GM06990 (cell line): ENCODE data around the gene TMEM132E.

Source experiments
- DNase-seq: peaks from one replicate; pipeline ENCODE4 v3.0.0-alpha.2; 2011; ENCODE audit not compliant: insufficient read length; ENCODE audit errors: extremely low read depth
- H3K27me3 ChIP-seq: replicated peaks from 2 replicates; pipeline ENCODE4 v1.6.0; 2011; ENCODE audit warnings: low read length; ENCODE audit not compliant: control insufficient read depth, insufficient read depth
- H3K36me3 ChIP-seq: 2 replicates; pipeline ENCODE4 v1.5.1; 2011; ENCODE audit warnings: low read length; ENCODE audit not compliant: control insufficient read depth, insufficient read depth
- H3K4me3 ChIP-seq: replicated peaks from 2 replicates; pipeline ENCODE4 v1.5.1; 2011; ENCODE audit warnings: low read depth, mild to moderate bottlenecking, control low read depth, low read length
- CTCF ChIP-seq: IDR thresholded peaks from 2 replicates; pipeline ENCODE4 v1.5.1; 2011; ENCODE audit warnings: low read length, control low read depth, mild to moderate bottlenecking, inconsistent platforms; ENCODE audit not compliant: insufficient read depth, poor library complexity, severe bottlenecking

TMEM132E gene

DNA sequence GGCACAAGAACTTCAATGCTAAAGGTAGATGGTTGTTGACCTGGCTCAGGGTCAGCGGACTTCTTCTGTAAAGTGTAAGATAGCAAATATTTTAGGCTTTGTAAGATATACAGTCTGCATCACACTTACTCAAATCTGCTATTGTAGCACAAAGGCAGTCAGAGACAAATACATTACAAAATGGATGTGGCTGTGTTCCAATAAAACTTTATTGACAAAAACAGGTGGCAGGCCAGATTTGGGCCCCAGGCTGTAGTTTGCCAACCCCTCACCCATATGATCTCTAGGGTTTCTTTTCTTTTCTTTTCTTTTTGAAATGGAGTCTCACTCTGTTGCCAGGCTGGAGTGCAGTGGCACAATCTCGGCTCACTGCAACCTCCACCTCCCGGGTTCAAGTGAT lies 39.5 kb upstream of the TMEM132E start:
- H3K27me3 ChIP-seq = peaks cover 4% of the 10 kb centered on the region

GRCh38 chr17:34542700-34543336 lies 36.6 kb upstream of the TMEM132E start:
- Histone ChIP-seq H3K27me3 (peaks cover 5% of the 10 kb centered on the region), H3K36me3 (no peaks in the 10 kb centered on the region), H3K4me3 (no peak overlapping the region)
- DNase-seq = no peak
- TF ChIP-seq CTCF = peak; percentile 86

More for the DNA sequence above, 39.5 kb upstream of the TMEM132E start:
- no peak for DNase-seq
- no peak overlapping the region for H3K4me3 ChIP-seq
- no peak for TF ChIP-seq CTCF
- H3K36me3 ChIP-seq = no peaks in the 10 kb centered on the region

DNA sequence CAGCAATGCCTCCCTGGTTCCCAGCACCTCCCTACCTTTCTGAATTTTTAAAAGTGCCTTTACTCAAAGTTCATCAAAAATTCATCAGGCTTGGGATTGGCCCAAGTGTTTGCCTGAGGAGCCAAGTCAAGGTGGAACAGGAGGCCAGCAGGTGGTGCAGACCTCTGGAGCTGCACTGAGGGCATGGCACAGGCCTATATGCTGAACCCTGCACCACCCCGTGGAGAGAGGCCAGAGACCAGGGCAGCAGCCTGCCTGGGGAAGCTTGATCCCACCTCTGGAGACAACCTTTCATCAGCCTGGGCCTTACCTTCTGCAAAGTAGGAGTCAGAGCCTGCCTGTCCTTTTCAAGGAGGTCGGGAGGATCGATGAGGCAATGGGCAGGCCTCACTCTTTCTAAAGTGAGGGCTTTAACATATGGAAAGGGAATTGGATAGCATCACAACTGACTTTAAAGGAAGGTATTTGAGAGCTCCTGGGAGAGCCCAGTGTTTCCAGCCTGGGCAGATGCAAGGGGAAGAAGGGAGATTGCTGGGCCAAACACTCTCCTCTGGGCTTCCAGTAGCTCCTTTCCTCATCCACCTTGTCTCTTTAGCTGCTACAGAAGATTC lies 31.8 kb upstream of the TMEM132E start:
- no peak for DNase-seq
- peaks cover 3% of the 10 kb centered on the region for H3K27me3 ChIP-seq

DNA sequence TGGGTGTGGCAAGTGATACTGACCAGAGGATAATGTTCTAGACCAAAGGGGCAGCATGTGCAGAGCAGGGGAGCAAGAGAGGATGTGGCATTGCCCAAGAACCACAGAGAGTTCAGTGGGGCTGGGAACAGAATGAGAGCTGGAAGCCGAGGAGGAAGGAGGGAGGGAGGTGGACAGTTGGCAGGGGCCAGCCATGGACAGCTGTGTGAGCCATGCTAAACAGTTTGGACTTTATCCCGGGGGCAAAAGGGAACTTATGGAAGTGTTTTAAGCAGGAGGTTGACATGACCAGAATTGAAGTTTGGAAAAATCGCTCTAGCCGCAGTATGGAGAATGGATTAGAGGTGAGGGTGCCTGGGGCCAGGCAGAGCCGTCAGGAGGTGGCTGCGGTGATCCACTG lies 29.4 kb upstream of the TMEM132E start:
- peaks cover 1% of the 10 kb centered on the region for H3K27me3 ChIP-seq
- no peaks in the 10 kb centered on the region for H3K36me3 ChIP-seq
- no peak overlapping the region for H3K4me3 ChIP-seq
- no peak for DNase-seq
- TF ChIP-seq CTCF = no peak

More for the DNA sequence above, 31.8 kb upstream of the TMEM132E start:
- H3K4me3 ChIP-seq = no peak overlapping the region
- no peaks in the 10 kb centered on the region for H3K36me3 ChIP-seq
- TF ChIP-seq CTCF = no peak

DNA sequence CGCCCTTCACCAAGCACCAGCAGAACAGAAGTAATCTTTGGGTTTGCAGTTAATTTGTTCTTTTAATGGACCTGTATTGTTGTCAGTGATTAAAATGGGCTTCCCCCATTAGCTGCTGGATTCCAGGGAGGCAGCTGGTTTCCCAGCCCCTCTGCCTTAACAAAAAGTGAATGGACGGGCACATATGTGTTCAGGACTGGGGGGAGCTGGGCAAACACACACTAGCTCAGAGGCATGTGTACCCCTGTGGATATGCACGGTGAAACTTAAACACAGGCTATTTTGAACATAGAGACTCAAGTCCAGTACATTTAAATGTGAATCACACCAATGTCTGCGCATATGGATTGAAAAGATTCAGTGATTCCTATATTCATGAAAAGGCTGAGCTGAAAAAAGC lies 25.5 kb upstream of the TMEM132E start:
- TF ChIP-seq CTCF = no peak
- Histone ChIP-seq H3K36me3 (no peaks in the 10 kb centered on the region), H3K27me3 (no peaks in the 10 kb centered on the region; the same call in none of the 2 replicates), H3K4me3 (no peak overlapping the region)
- DNase-seq = no peak
